HCT116 (cell line): ENCODE results near the gene SEC31A. TPM values are rescaled to one million over a fixed set of nuclear protein-coding genes. Genes with fewer than 3 reads are reported as not detected.
A peak's percentile ranks its signal among the peaks of the same experiment; 100 is the strongest.
"Not testable (repeated sequence)": the region's sequence is repeated elsewhere in the genome, so short reads cannot be mapped to it uniquely, and the experiment has no call there.

ENCODE experiments used
- ATAC-seq: fragments of 200-7000 bp; cut with Tn5 transposase; 2 replicates; pipeline ENCODE4 v1.9.1; 2020; ENCODE audit warnings: mild to moderate bottlenecking, moderate library complexity
- BruUV-seq: library from RNA; stranded (reverse); fragments of 400-500 nt; replicated peaks from 2 replicates; lab custom pipeline; 2021; lab: Mats Ljungman, UMichigan
- CTCF ChIA-PET: fragments of 300-600 bp; sonication (Branson Sonifier 250); formaldehyde crosslinking; loops from one replicate; lab custom pipeline; 2021; ENCODE audit warnings: antibody characterized with exemption; lab: Charles Lee
- POLR2A ChIA-PET: fragments of 300-600, 350-600 bp; sonication (Branson Sonifier 250); formaldehyde crosslinking; loops from one replicate; lab custom pipeline; 2021; ENCODE audit warnings: antibody characterized with exemption; lab: Charles Lee
- RAD21 ChIA-PET, 2 experiments: fragments of 300-600 bp; sonication (Branson Sonifier 250); formaldehyde crosslinking; loops; one replicate each; lab custom pipeline; 2023; ENCODE audit warnings: low total read pairs in 2 of 2; ENCODE audit not compliant: uncharacterized antibody in 2 of 2, unreplicated experiment in 2 of 2, low non-redundant PET in 1 of 2; lab: Charles Lee
- DNase-seq: peaks from one replicate; pipeline ENCODE4 v3.0.0-alpha.2; 2010; ENCODE audit warnings: low read depth, low spot score
- H2AFZ ChIP-seq: fragments of 200-600 bp; shearing (Covaris generic), sonication (generic); 2 replicates; pipeline ENCODE4 v1.6.1; 2017; ENCODE audit warnings: low read depth, mixed run types, mixed read lengths, antibody characterized with exemption, low read length; ENCODE audit not compliant: poor library complexity, severe bottlenecking
- H3K27ac ChIP-seq: 2 replicates; pipeline ENCODE4 v1.5.1; 2012; ENCODE audit warnings: low read depth, low read length
- H3K27me3 ChIP-seq: fragments of 200-600 bp; sonication (generic); 2 replicates; pipeline ENCODE4 v1.6.1; 2016; ENCODE audit warnings: mixed run types, low read length, mixed read lengths; ENCODE audit not compliant: insufficient read depth
- H3K36me3 ChIP-seq, 2 experiments: fragments of 200-500 bp in 1 of 2; fragments of 200-600 bp in 1 of 2; sonication (Bioruptor generic) in 1 of 2; sonication (generic) in 1 of 2; 2 replicates each; pipeline versions ENCODE4 v1.5.1 to v1.6.1; 2014 to 2016; ENCODE audit warnings: low read length in 2 of 2, inconsistent platforms in 1 of 2, mixed read lengths in 1 of 2, mixed run types in 1 of 2; ENCODE audit not compliant: insufficient read depth in 2 of 2, control insufficient read depth in 1 of 2
- H3K4me1 ChIP-seq, 2 experiments: fragments of 200-600 bp in 1 of 2; sonication (generic) in 1 of 2; 2 replicates each; pipeline versions ENCODE4 v1.5.1 to v1.6.1; 2012 to 2017; ENCODE audit warnings: low read length in 2 of 2, inconsistent platforms in 1 of 2, mild to moderate bottlenecking in 1 of 2, mixed read lengths in 1 of 2, mixed run types in 1 of 2, moderate library complexity in 1 of 2; ENCODE audit not compliant: insufficient read depth in 2 of 2, control insufficient read depth in 1 of 2
- H3K4me2 ChIP-seq: fragments of 200-600 bp; sonication (generic); 2 replicates; pipeline ENCODE4 v1.6.1; 2017; ENCODE audit warnings: mixed run types, low read length, mixed read lengths
- H3K4me3 ChIP-seq, 2 experiments: fragments of 200-600 bp in 1 of 2; sonication (generic) in 1 of 2; replicated peaks in 1 of 2; 2 replicates each; pipeline ENCODE4 v1.5.1; 2011 to 2016; ENCODE audit warnings: low read length in 2 of 2, control low read depth in 1 of 2, low read depth in 1 of 2, mild to moderate bottlenecking in 1 of 2, mixed read lengths in 1 of 2, mixed run types in 1 of 2
- H3K79me2 ChIP-seq: fragments of 200-600 bp; sonication (generic); 2 replicates; pipeline ENCODE4 v1.6.1; 2017; ENCODE audit warnings: mild to moderate bottlenecking, mixed run types, low read length, moderate library complexity, mixed read lengths; ENCODE audit not compliant: insufficient read depth
- H3K9ac ChIP-seq: fragments of 200-600 bp; sonication (generic); 2 replicates; pipeline ENCODE4 v1.6.1; 2016; ENCODE audit warnings: low read length, mixed read lengths
- H3K9me2 ChIP-seq: fragments of 200-600 bp; sonication (generic), shearing (Covaris generic); 2 replicates; pipeline ENCODE4 v1.6.1; 2017; ENCODE audit warnings: mixed run types, mild to moderate bottlenecking, moderate library complexity; ENCODE audit not compliant: insufficient read depth
- H3K9me3 ChIP-seq, 2 experiments: fragments of 200-500 bp in 1 of 2; fragments of 200-600 bp in 1 of 2; sonication (Bioruptor generic) in 1 of 2; sonication (generic) in 1 of 2; 2 replicates each; pipeline ENCODE4 v1.6.1; 2014 to 2017; ENCODE audit warnings: low read length in 2 of 2, mixed read lengths in 2 of 2, inconsistent platforms in 1 of 2, low read depth in 1 of 2, mild to moderate bottlenecking in 1 of 2, mixed run types in 1 of 2, moderate library complexity in 1 of 2; ENCODE audit not compliant: control insufficient read depth in 1 of 2, insufficient read depth in 1 of 2
- H4K20me1 ChIP-seq: fragments of 200-600 bp; sonication (generic), shearing (Covaris generic); 2 replicates; pipeline ENCODE4 v1.6.1; 2017; ENCODE audit warnings: mixed run types, mild to moderate bottlenecking, moderate library complexity; ENCODE audit not compliant: insufficient read depth
- EGR1 ChIP-seq: IDR thresholded peaks from 2 replicates; pipeline ENCODE4 v1.6.1; 2012; ENCODE audit warnings: low read depth
- EZH2 ChIP-seq: fragments of 200-600 bp; sonication (generic); IDR thresholded peaks from 2 replicates; pipeline ENCODE4 v1.6.1; 2017; ENCODE audit warnings: antibody characterized with exemption, mixed run types
- EZH2phosphoT487 ChIP-seq: fragments of 200-600 bp; IDR thresholded peaks from 2 replicates; pipeline ENCODE4 v1.6.1; 2018; ENCODE audit warnings: antibody characterized with exemption, borderline replicate concordance
- JUND ChIP-seq: IDR thresholded peaks from 2 replicates; pipeline ENCODE4 v1.6.1; 2012
- MAX ChIP-seq: IDR thresholded peaks from 2 replicates; pipeline ENCODE4 v1.6.1; 2012
- POLR2A ChIP-seq: IDR thresholded peaks from 2 replicates; pipeline ENCODE4 v1.7.0; 2011; ENCODE audit warnings: borderline replicate concordance; ENCODE audit not compliant: insufficient read depth, insufficient read length; ENCODE audit errors: extremely low read depth
- POLR2AphosphoS5 ChIP-seq: IDR thresholded peaks from 2 replicates; pipeline ENCODE4 v1.6.1; 2011; ENCODE audit warnings: mild to moderate bottlenecking, low read depth, low read length, moderate library complexity
- RAD21 ChIP-seq: IDR thresholded peaks from 2 replicates; pipeline ENCODE4 v1.6.1; 2012; ENCODE audit warnings: low read depth, mild to moderate bottlenecking
- REST ChIP-seq: IDR thresholded peaks from 2 replicates; pipeline ENCODE4 v1.6.1; 2012; ENCODE audit warnings: low read depth
- SIN3A ChIP-seq: IDR thresholded peaks from 2 replicates; pipeline ENCODE4 v1.6.1; 2012; ENCODE audit warnings: low read depth
- SP1 ChIP-seq: IDR thresholded peaks from 2 replicates; pipeline ENCODE4 v1.6.1; 2012; ENCODE audit warnings: low read depth
- TCF7L2 ChIP-seq: IDR thresholded peaks from 2 replicates; pipeline ENCODE4 v1.7.0; 2011; ENCODE audit warnings: borderline replicate concordance, inconsistent platforms; ENCODE audit not compliant: insufficient read depth, insufficient read length; ENCODE audit errors: extremely low read depth
- ZFX ChIP-seq: fragments of 450-650 bp; IDR thresholded peaks from 2 replicates; pipeline ENCODE4 v1.6.1; 2017
- intact Hi-C: fragments of 100-400 bp; cut with micrococcal nuclease; formaldehyde crosslinking; loops from 2 replicates; pipeline ENCODE4 v1.10.0; 2022
- total RNA-seq: library from RNA; stranded (reverse); gene quantifications from one replicate; pipeline ENCODE4 v1.2.1, GENCODE V29; 2021; ENCODE audit not compliant: unreplicated experiment

Gene SEC31A
- total RNA-seq, 1 experiment from 2014 or later: 78.5 TPM

GRCh38 chr4:82833696-82834313 lies 57.1 kb downstream of the SEC31A start:
- ATAC-seq (peak; percentile 82), DNase-seq (no peak)
- Histone ChIP-seq H3K9ac (no peak overlapping the region), H3K4me3 (no peak overlapping the region), H3K79me2 (peaks cover 3% of the 10 kb centered on the region; the same call in 1 of the 2 replicates), H4K20me1 (no peaks in the 10 kb centered on the region), H3K4me2 (peak overlapping the region; percentile 11; the same call in 1 of the 2 replicates), H3K9me3 (no peaks in the 10 kb centered on the region), H3K36me3 (peaks cover 13 to 15% of the 10 kb centered on the region in 2 experiments), H3K9me2 (no peaks in the 10 kb centered on the region), H3K4me1 (peaks cover 0 to 8% of the 10 kb centered on the region in 2 experiments; a peak in 3 of 4 replicates), H2AFZ (no peak overlapping the region), H3K27me3 (no peaks in the 10 kb centered on the region), H3K27ac (no peak overlapping the region; the same call in 1 of the 2 replicates)
- CTCF ChIA-PET: no interaction called here
- no TSS peak for BruUV-seq
- POLR2A ChIA-PET: no interaction called here
- TF ChIP-seq POLR2AphosphoS5 (no peak), ZFX (no peak), SP1 (no peak), JUND (no peak), REST (no peak), RAD21 (no peak), EZH2 (no peak), POLR2A (no peak), EZH2phosphoT487 (no peak), MAX (no peak), SIN3A (no peak), TCF7L2 (no peak), EGR1 (no peak)
- intact Hi-C loops: no loop called here
- RAD21 ChIA-PET: no interaction called here

- POLR2A ChIA-PET, H2AFZ ChIP-seq, H3K9me3 ChIP-seq, H3K27me3 ChIP-seq, H3K79me2 ChIP-seq, BruUV-seq, H3K4me1 ChIP-seq, ATAC-seq, H3K9ac ChIP-seq, H3K9me2 ChIP-seq, H3K4me2 ChIP-seq, H4K20me1 ChIP-seq, H3K27ac ChIP-seq, RAD21 ChIA-PET, intact Hi-C loops, H3K4me3 ChIP-seq, CTCF ChIA-PET, DNase-seq: not testable (repeated sequence)
- peaks cover 18 to 22% of the 10 kb centered on the region in 2 experiments for H3K36me3 ChIP-seq
Observed at GRCh38 chr4:82833060-82833459, 57.9 kb downstream of the SEC31A start.
